Large intestine (tissue), 3 donors: Measurements from ENCODE around the gene TARS1. TPM values are rescaled to one million over a fixed set of nuclear protein-coding genes. Genes with fewer than 3 reads are reported as not detected.

ENCODE experiments used
- DNase-seq, 2 donors: peaks; one replicate each; pipeline versions ENCODE4 v3.0.0 to v3.0.0-alpha.2; 2013
- H3K27ac ChIP-seq: one replicate; pipeline ENCODE4 v1.5.1; 2013; ENCODE audit warnings: low read length
- H3K27me3 ChIP-seq: 2 replicates; pipeline ENCODE4 v1.6.1; 2013; ENCODE audit warnings: low read length; ENCODE audit not compliant: control insufficient read depth, insufficient read depth
- H3K36me3 ChIP-seq: 2 replicates; pipeline ENCODE4 v1.6.1; 2013; ENCODE audit warnings: low read length; ENCODE audit not compliant: control insufficient read depth, insufficient read depth
- H3K4me1 ChIP-seq: one replicate; pipeline ENCODE4 v1.6.1; 2013; ENCODE audit warnings: low read length; ENCODE audit not compliant: control insufficient read depth, insufficient read depth
- H3K4me3 ChIP-seq: one replicate; pipeline ENCODE4 v1.5.1; 2013; ENCODE audit warnings: low read length
- H3K9me3 ChIP-seq: one replicate; pipeline ENCODE4 v1.6.1; 2013; ENCODE audit warnings: mild to moderate bottlenecking, low read depth, low read length, moderate library complexity; ENCODE audit not compliant: control insufficient read depth
- WGBS: methylation state at CpG from one replicate; pipeline ENCODE4 v1.1.5; 2013; ENCODE audit warnings: low lambda C conversion rate; ENCODE audit not compliant: insufficient coverage; 5-methylcytosine and 5-hydroxymethylcytosine counted together
- polyA plus RNA-seq: library from polyadenylated mRNA; unstranded; fragments of 120-200 nt; gene quantifications from one replicate; pipeline ENCODE4 v1.2.1, GENCODE V29; 2013

The TARS1 gene
- polyA plus RNA-seq, 1 donor = 75.9 TPM

- no peaks in the 10 kb centered on the region for H3K36me3 ChIP-seq
- WGBS = no CpG with 5 or more reads among the region's 1 CpG
- DNase-seq = no peak
- no peaks in the 10 kb centered on the region for H3K4me1 ChIP-seq
- no peaks in the 10 kb centered on the region for H3K27me3 ChIP-seq
- no peak overlapping the region for H3K4me3 ChIP-seq
- no peaks in the 10 kb centered on the region for H3K9me3 ChIP-seq
- no peak overlapping the region for H3K27ac ChIP-seq
Observed at GRCh38 chr5:33411498-33411897, 29.3 kb upstream of the TARS1 start.

GRCh38 chr5:33415811-33416354 lies 24.9 kb upstream of the TARS1 start:
- WGBS = 80% methylated on average over 1 of the region's 4 CpGs
- no peak for DNase-seq
- Histone ChIP-seq H3K9me3 (no peaks in the 10 kb centered on the region), H3K4me1 (no peaks in the 10 kb centered on the region), H3K4me3 (no peak overlapping the region), H3K27me3 (no peaks in the 10 kb centered on the region), H3K36me3 (no peaks in the 10 kb centered on the region), H3K27ac (no peak overlapping the region)

GRCh38 chr5:33417632-33418031 lies 23.1 kb upstream of the TARS1 start:
- no peak for DNase-seq
- no peaks in the 10 kb centered on the region for H3K27me3 ChIP-seq

GRCh38 chr5:33420946-33421345 lies 19.8 kb upstream of the TARS1 start:
- WGBS = 100% methylated on average over 2 of the region's 5 CpGs
- H3K27ac ChIP-seq = no peak overlapping the region

More at GRCh38 chr5:33417632-33418031, 23.1 kb upstream of the TARS1 start:
- no peak overlapping the region for H3K4me3 ChIP-seq
- no peaks in the 10 kb centered on the region for H3K4me1 ChIP-seq
- no peaks in the 10 kb centered on the region for H3K36me3 ChIP-seq
- H3K9me3 ChIP-seq = no peaks in the 10 kb centered on the region
- no peak overlapping the region for H3K27ac ChIP-seq

GRCh38 chr5:33422191-33422590 lies 18.6 kb upstream of the TARS1 start:
- DNase-seq = no peak
- 80% methylated on average over 1 of the region's 2 CpGs for WGBS
- Histone ChIP-seq H3K27ac (no peak overlapping the region), H3K4me1 (no peaks in the 10 kb centered on the region), H3K27me3 (no peaks in the 10 kb centered on the region), H3K9me3 (no peaks in the 10 kb centered on the region), H3K36me3 (no peaks in the 10 kb centered on the region), H3K4me3 (no peak overlapping the region)

More at GRCh38 chr5:33420946-33421345, 19.8 kb upstream of the TARS1 start:
- DNase-seq = no peak
- Histone ChIP-seq H3K9me3 (no peaks in the 10 kb centered on the region), H3K4me1 (no peaks in the 10 kb centered on the region), H3K4me3 (no peak overlapping the region), H3K36me3 (no peaks in the 10 kb centered on the region), H3K27me3 (no peaks in the 10 kb centered on the region)

- WGBS = 57% methylated on average over 1 of the region's 3 CpGs
- no peaks in the 10 kb centered on the region for H3K27me3 ChIP-seq
- H3K36me3 ChIP-seq = no peaks in the 10 kb centered on the region
- no peaks in the 10 kb centered on the region for H3K4me1 ChIP-seq
- H3K27ac ChIP-seq = no peak overlapping the region
- no peak overlapping the region for H3K4me3 ChIP-seq
- DNase-seq = no peak
- H3K9me3 ChIP-seq = no peaks in the 10 kb centered on the region
Observed at GRCh38 chr5:33423018-33423630, 17.6 kb upstream of the TARS1 start.

GRCh38 chr5:33425314-33425713 lies 15.5 kb upstream of the TARS1 start:
- H3K27me3 ChIP-seq = no peaks in the 10 kb centered on the region
- H3K9me3 ChIP-seq = no peaks in the 10 kb centered on the region
- 100% methylated on average over 1 of the region's 2 CpGs for WGBS
- DNase-seq = no peak
- no peak overlapping the region for H3K4me3 ChIP-seq
- H3K27ac ChIP-seq = no peak overlapping the region
- no peaks in the 10 kb centered on the region for H3K4me1 ChIP-seq
- no peaks in the 10 kb centered on the region for H3K36me3 ChIP-seq

- no peak for DNase-seq
- 33% methylated on average over 1 of the region's 1 CpG for WGBS
- no peak overlapping the region for H3K4me3 ChIP-seq
- peaks cover 4% of the 10 kb centered on the region for H3K4me1 ChIP-seq
- no peaks in the 10 kb centered on the region for H3K9me3 ChIP-seq
- H3K27ac ChIP-seq = no peak overlapping the region
- H3K27me3 ChIP-seq = no peaks in the 10 kb centered on the region
- H3K36me3 ChIP-seq = no peaks in the 10 kb centered on the region
Observed at GRCh38 chr5:33430983-33431382, 9.8 kb upstream of the TARS1 start.

- no peaks in the 10 kb centered on the region for H3K27me3 ChIP-seq
- H3K36me3 ChIP-seq = no peaks in the 10 kb centered on the region
- DNase-seq = no peak
- peaks cover 4% of the 10 kb centered on the region for H3K4me1 ChIP-seq
- WGBS = no CpG with 5 or more reads among the region's 1 CpG
- no peaks in the 10 kb centered on the region for H3K9me3 ChIP-seq
- no peak overlapping the region for H3K4me3 ChIP-seq
- H3K27ac ChIP-seq = no peak overlapping the region
Observed at GRCh38 chr5:33432656-33433055, 8.1 kb upstream of the TARS1 start.

- peak; percentile 20 to 63 for DNase-seq
- no peaks in the 10 kb centered on the region for H3K36me3 ChIP-seq
- no peaks in the 10 kb centered on the region for H3K27me3 ChIP-seq
- no peak overlapping the region for H3K27ac ChIP-seq
- no peaks in the 10 kb centered on the region for H3K9me3 ChIP-seq
- H3K4me3 ChIP-seq = no peak overlapping the region
- WGBS = 33% methylated on average over 1 of the region's 4 CpGs
- peaks cover 7% of the 10 kb centered on the region for H3K4me1 ChIP-seq
Observed at GRCh38 chr5:33433303-33434240, 7.2 kb upstream of the TARS1 start.
